GM23338 (cell line): Measurements from ENCODE around the gene TBC1D17. TPM values are rescaled to one million over a fixed set of nuclear protein-coding genes. Genes with fewer than 3 reads are reported as not detected.

Experiments used
- ATAC-seq: fragments of 200-7000 bp; cut with Tn5 transposase; 3 replicates; pipeline ENCODE4 v1.9.1; 2020
- DNase-seq: peaks from one replicate; pipeline ENCODE4 v3.0.0-alpha.2; 2015; ENCODE audit warnings: low spot score
- H2AFZ ChIP-seq: fragments of 200-600 bp; sonication (generic); 2 replicates; pipeline ENCODE4 v1.8.0; 2016; ENCODE audit warnings: antibody characterized with exemption, mild to moderate bottlenecking, moderate library complexity
- H3F3A ChIP-seq: fragments of 200-600 bp; sonication (generic); replicated peaks from 2 replicates; pipeline ENCODE4 v1.8.0; 2017; ENCODE audit warnings: antibody characterized with exemption, mixed run types, low read depth
- H3K27ac ChIP-seq: fragments of 200-600 bp; sonication (generic); 2 replicates; pipeline ENCODE4 v1.6.1; 2016; ENCODE audit warnings: low read depth
- H3K27me3 ChIP-seq: fragments of 200-600 bp; sonication (generic); 2 replicates; pipeline ENCODE4 v1.8.0; 2016; ENCODE audit warnings: mild to moderate bottlenecking, mixed run types, moderate library complexity; ENCODE audit not compliant: insufficient read depth
- H3K36me3 ChIP-seq: fragments of 200-600 bp; sonication (generic); 2 replicates; pipeline ENCODE4 v1.8.0; 2016; ENCODE audit warnings: mild to moderate bottlenecking; ENCODE audit not compliant: insufficient read depth
- H3K4me1 ChIP-seq: fragments of 200-600 bp; sonication (generic); 2 replicates; pipeline ENCODE4 v1.8.0; 2016; ENCODE audit warnings: mild to moderate bottlenecking, moderate library complexity; ENCODE audit not compliant: insufficient read depth
- H3K4me2 ChIP-seq: fragments of 200-600 bp; sonication (generic); 2 replicates; pipeline ENCODE4 v1.7.1; 2017; ENCODE audit warnings: mixed run types
- H3K4me3 ChIP-seq: fragments of 200-600 bp; sonication (generic); 2 replicates; pipeline ENCODE4 v1.6.1; 2016; ENCODE audit warnings: mixed run types
- H3K79me2 ChIP-seq: fragments of 200-600 bp; sonication (generic); replicated peaks from 2 replicates; pipeline ENCODE4 v1.8.0; 2017; ENCODE audit warnings: mild to moderate bottlenecking; ENCODE audit not compliant: insufficient read depth
- H3K9me2 ChIP-seq: fragments of 200-600 bp; sonication (generic); 2 replicates; pipeline ENCODE4 v1.8.0; 2017; ENCODE audit not compliant: insufficient read depth
- H4K20me1 ChIP-seq: fragments of 200-600 bp; sonication (generic); replicated peaks from 2 replicates; pipeline ENCODE4 v1.8.0; 2017; ENCODE audit warnings: mild to moderate bottlenecking; ENCODE audit not compliant: insufficient read depth
- H3K27ac Mint-ChIP-seq: 2 replicates; pipeline ENCODE4 v1.8.0; 2020; ENCODE audit warnings: inconsistent platforms, mild to moderate bottlenecking, moderate library complexity, mixed read lengths
- H3K27me3 Mint-ChIP-seq: 3 replicates; pipeline ENCODE4 v1.8.0; 2022; ENCODE audit warnings: low read depth, mild to moderate bottlenecking, moderate library complexity, mixed read lengths, inconsistent platforms; ENCODE audit not compliant: insufficient read depth, poor library complexity
- H3K36me3 Mint-ChIP-seq: 3 replicates; pipeline ENCODE4 v1.8.0; 2021; ENCODE audit warnings: low read depth, mild to moderate bottlenecking, inconsistent platforms, moderate library complexity, mixed read lengths
- H3K4me1 Mint-ChIP-seq: 3 replicates; pipeline ENCODE4 v1.8.0; 2020; ENCODE audit warnings: mild to moderate bottlenecking, inconsistent platforms, mixed read lengths
- H3K4me3 Mint-ChIP-seq: 3 replicates; pipeline ENCODE4 v1.8.0; 2021; ENCODE audit warnings: moderate library complexity, mild to moderate bottlenecking, inconsistent platforms, mixed read lengths
- H3K9me3 Mint-ChIP-seq: 3 replicates; pipeline ENCODE4 v1.8.0; 2020; ENCODE audit warnings: moderate library complexity, mild to moderate bottlenecking, inconsistent platforms, mixed read lengths
- CREB1 ChIP-seq: fragments of 250-450 bp; sonication (Bioruptor Pico); IDR thresholded peaks from 2 replicates; pipeline ENCODE4 v1.5.0; 2020; ENCODE audit warnings: low read depth, mild to moderate bottlenecking, moderate library complexity
- CTCF ChIP-seq, 2 experiments: fragments of 200-600 bp in 1 of 2; sonication (generic) in 1 of 2; conservative IDR thresholded peaks; 2 replicates each; pipeline versions ENCODE4 v1.5.1 to v1.6.1; 2016 to 2017; ENCODE audit warnings: antibody characterized with exemption in 2 of 2, low read depth in 2 of 2, mild to moderate bottlenecking in 2 of 2, moderate library complexity in 1 of 2
- JUNB ChIP-seq: IDR thresholded peaks from one replicate; pipeline ENCODE4 v1.6.1; 2016; ENCODE audit warnings: antibody characterized with exemption; ENCODE audit not compliant: unreplicated experiment
- POLR2AphosphoS5 ChIP-seq: IDR thresholded peaks from 2 replicates; pipeline ENCODE4 v1.6.1; 2016; ENCODE audit warnings: antibody characterized with exemption, low read depth
- ZNF114 ChIP-seq: fragments of 250-450 bp; sonication (Bioruptor Pico); IDR thresholded peaks from 2 replicates; pipeline ENCODE4 v1.5.0; 2020; ENCODE audit warnings: mild to moderate bottlenecking, moderate library complexity
- polyA plus RNA-seq: library from polyadenylated mRNA; unstranded; fragments of >200 nt; fragmentation: Nextera tagmentation; extraction: Ambion mirVana; gene quantifications from 2 replicates; pipeline ENCODE4 v1.2.1, GENCODE V29; 2016
- total RNA-seq: library from RNA; depleted of rRNA; stranded (reverse); fragments of >200 nt; shearing (Covaris generic); gene quantifications from 2 replicates; pipeline ENCODE4 v1.2.3, GENCODE V29; 2014

TBC1D17 gene
- total and polyA plus RNA-seq, 2 experiments from 2014 or later = 19.3 to 43.1 TPM

DNA sequence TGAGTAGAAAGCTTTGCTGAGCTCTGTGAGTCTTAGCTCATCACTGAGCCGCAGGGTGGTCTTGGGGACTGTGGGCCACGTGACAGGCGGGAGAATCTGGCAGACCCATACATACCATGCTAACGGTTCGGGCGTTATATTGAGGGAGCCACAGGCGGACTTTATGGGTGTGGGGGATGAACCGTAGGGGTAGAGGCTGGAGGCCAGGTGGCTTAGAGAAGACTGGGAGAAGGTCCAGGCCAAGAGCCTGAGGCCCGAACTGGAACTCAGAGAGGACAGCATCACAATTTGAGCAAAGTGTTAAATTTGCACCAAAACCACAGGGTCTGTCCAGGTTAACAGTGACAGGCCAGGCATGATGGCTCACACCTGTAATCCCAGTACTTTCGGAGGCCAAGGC, 36.2 kb downstream of the TBC1D17 start (continued):
- TF ChIP-seq CREB1 (CRISPR knock-in tag) (no peak), JUNB (no peak), POLR2AphosphoS5 (no peak)

- Mint-ChIP-seq H3K4me1 (peaks cover 11% of the 10 kb centered on the region), H3K27me3 (peaks cover 17% of the 10 kb centered on the region), H3K36me3 (peaks cover 78% of the 10 kb centered on the region), H3K4me3 (no peak overlapping the region; the same call in 2 of the 3 replicates), H3K9me3 (peaks cover 5% of the 10 kb centered on the region), H3K27ac (no peak overlapping the region)
- H2AFZ ChIP-seq = no peak overlapping the region
- H3K36me3 ChIP-seq = peaks cover 7% of the 10 kb centered on the region; the same call in 1 of the 2 replicates
- peaks cover 68% of the 10 kb centered on the region for H3K79me2 ChIP-seq
- peaks cover 72% of the 10 kb centered on the region for H4K20me1 ChIP-seq
- H3K27ac ChIP-seq = no peak overlapping the region
- H3K4me3 ChIP-seq = no peak overlapping the region
- no peaks in the 10 kb centered on the region for H3K27me3 ChIP-seq
- 0 out of 2 replicates have a peak, but pooled peaks cover 22% of the 10 kb centered on the region for H3F3A ChIP-seq
- ATAC-seq (no peak), DNase-seq (no peak)
- no peaks in the 10 kb centered on the region for H3K9me2 ChIP-seq
- peak; percentile 11 to 46; a peak in 2 of 4 replicates for TF ChIP-seq CTCF (conservative IDR thresholded peaks at IDR 0.05; ENCODE audit: low read depth in 2 of 2)
- no peak for TF ChIP-seq POLR2AphosphoS5
- no peaks in the 10 kb centered on the region for H3K4me1 ChIP-seq
- H3K4me2 ChIP-seq = no peak overlapping the region
Measured at GRCh38 chr19:49915271-49915670, 37.8 kb downstream of the TBC1D17 start.

- Mint-ChIP-seq H3K9me3 (peaks cover 5% of the 10 kb centered on the region), H3K36me3 (peaks cover 82% of the 10 kb centered on the region), H3K4me3 (no peak overlapping the region), H3K27me3 (peaks cover 29% of the 10 kb centered on the region), H3K4me1 (peaks cover 26% of the 10 kb centered on the region), H3K27ac (peak overlapping the region; percentile 52; the same call in 1 of the 2 replicates)
- Histone ChIP-seq H3K4me1 (peaks cover 2% of the 10 kb centered on the region; the same call in 1 of the 2 replicates), H2AFZ (no peak overlapping the region), H3K4me3 (no peak overlapping the region), H3F3A (0 out of 2 replicates have a peak, but pooled peaks cover 15% of the 10 kb centered on the region), H3K27me3 (no peaks in the 10 kb centered on the region), H3K4me2 (no peak overlapping the region), H3K27ac (no peak overlapping the region), H3K36me3 (peaks cover 7% of the 10 kb centered on the region; the same call in 1 of the 2 replicates), H3K9me2 (no peaks in the 10 kb centered on the region), H4K20me1 (peaks cover 74% of the 10 kb centered on the region), H3K79me2 (peaks cover 84% of the 10 kb centered on the region)
- ATAC-seq (peak; percentile 45), DNase-seq (peak; percentile 66)
- TF ChIP-seq JUNB (no peak), ZNF114 (no peak), CTCF (conservative IDR thresholded peaks at IDR 0.05; ENCODE audit: low read depth in 2 of 2) (peak; percentile 56 to 59)
Measured at GRCh38 chr19:49916839-49917733, 39.6 kb downstream of the TBC1D17 start.
